PC-9 (cell line): Measurements from ENCODE around the gene TMEM94. TPM values are rescaled to one million over a fixed set of nuclear protein-coding genes. Genes with fewer than 3 reads are reported as not detected.
A peak's percentile ranks its signal among the peaks of the same experiment; 100 is the strongest.

ENCODE experiments used
- BruUV-seq: library from RNA; stranded (reverse); fragments of 400-500 nt; replicated peaks from 2 replicates; lab custom pipeline; 2021; lab: Mats Ljungman, UMichigan
- CTCF ChIA-PET: fragments of 300-600 bp; sonication (Branson Sonifier 250); formaldehyde crosslinking; loops from one replicate; lab custom pipeline; 2022; ENCODE audit warnings: antibody characterized with exemption; lab: Charles Lee
- POLR2A ChIA-PET: fragments of 300-600 bp; sonication (Branson Sonifier 250); formaldehyde crosslinking; loops from one replicate; lab custom pipeline; 2022; ENCODE audit warnings: antibody characterized with exemption; ENCODE audit not compliant: unreplicated experiment; lab: Charles Lee
- DNase-seq, 2 experiments: peaks; one replicate each; pipeline versions ENCODE4 v3.0.0 to v3.0.0-alpha.2; 2015 to 2022; ENCODE audit warnings: mixed read lengths in 1 of 2
- H2AFZ ChIP-seq: fragments of 200-600 bp; sonication (generic); 2 replicates; pipeline ENCODE4 v1.8.1; 2017; ENCODE audit warnings: antibody characterized with exemption
- H3F3A ChIP-seq: fragments of 200-600 bp; sonication (generic); 2 replicates; pipeline ENCODE4 v1.8.1; 2017; ENCODE audit warnings: antibody characterized with exemption, mild to moderate bottlenecking, low read depth; ENCODE audit not compliant: insufficient read depth
- H3K27ac ChIP-seq: fragments of 200-600 bp; sonication (generic); 2 replicates; pipeline ENCODE4 v1.6.1; 2016; ENCODE audit warnings: mixed run types
- H3K27me3 ChIP-seq: fragments of 200-600 bp; sonication (generic); 2 replicates; pipeline ENCODE4 v1.6.1; 2016; ENCODE audit warnings: low read depth, mixed run types; ENCODE audit not compliant: insufficient read depth
- H3K36me3 ChIP-seq: fragments of 200-600 bp; sonication (generic); 2 replicates; pipeline ENCODE4 v1.6.1; 2016; ENCODE audit warnings: low read depth, mixed run types
- H3K4me1 ChIP-seq: fragments of 200-600 bp; sonication (generic); replicated peaks from 2 replicates; pipeline ENCODE4 v1.6.1; 2016; ENCODE audit warnings: mixed run types; ENCODE audit not compliant: insufficient read depth
- H3K4me2 ChIP-seq: fragments of 200-600 bp; sonication (generic); 2 replicates; pipeline ENCODE4 v1.6.1; 2017; ENCODE audit warnings: mixed run types
- H3K4me3 ChIP-seq: fragments of 200-600 bp; sonication (generic); 2 replicates; pipeline ENCODE4 v1.6.1; 2016; ENCODE audit warnings: mixed run types
- H3K79me2 ChIP-seq: fragments of 200-600 bp; sonication (generic); 2 replicates; pipeline ENCODE4 v1.6.1; 2017; ENCODE audit warnings: low read depth, mixed run types
- H3K9me2 ChIP-seq: fragments of 200-600 bp; sonication (generic); 2 replicates; pipeline ENCODE4 v1.8.1; 2017; ENCODE audit warnings: mild to moderate bottlenecking; ENCODE audit not compliant: insufficient read depth
- H3K9me3 ChIP-seq: fragments of 200-600 bp; sonication (generic); 2 replicates; pipeline ENCODE4 v1.8.1; 2016; ENCODE audit warnings: low read depth; ENCODE audit not compliant: insufficient read depth
- H4K20me1 ChIP-seq: fragments of 200-600 bp; sonication (generic); 2 replicates; pipeline ENCODE4 v1.8.1; 2017; ENCODE audit not compliant: insufficient read depth
- EZH2 ChIP-seq: fragments of 200-600 bp; sonication (generic); IDR thresholded peaks from 2 replicates; pipeline ENCODE4 v1.8.0; 2017; ENCODE audit warnings: antibody characterized with exemption, low read depth
- intact Hi-C: fragments of 100-400 bp; cut with micrococcal nuclease; formaldehyde crosslinking; loops from one replicate; pipeline ENCODE4 v1.10.0; 2022; ENCODE audit not compliant: unreplicated experiment
- total RNA-seq: library from RNA; stranded (reverse); gene quantifications from 2 replicates; pipeline ENCODE4 v1.2.3, GENCODE V29; 2021
- TF ChIP-seq, protein P1 (sequence below): fragments of 200-600 bp; sonication (generic); conservative IDR thresholded peaks from 2 replicates; pipeline ENCODE4 v1.6.1; 2017; ENCODE audit warnings: mixed run types, antibody characterized with exemption, mild to moderate bottlenecking, moderate library complexity

Gene TMEM94
- total RNA-seq, 1 experiment from 2014 or later: 78.9 TPM

- no peaks in the 10 kb centered on the region for H3K9me3 ChIP-seq
- no peaks in the 10 kb centered on the region for H3K27me3 ChIP-seq
- H3K4me2 ChIP-seq: no peak overlapping the region
- H2AFZ ChIP-seq: no peak overlapping the region
- H3K4me1 ChIP-seq: peaks cover 25% of the 10 kb centered on the region
- no peak for DNase-seq
- TF ChIP-seq, protein P1, sequence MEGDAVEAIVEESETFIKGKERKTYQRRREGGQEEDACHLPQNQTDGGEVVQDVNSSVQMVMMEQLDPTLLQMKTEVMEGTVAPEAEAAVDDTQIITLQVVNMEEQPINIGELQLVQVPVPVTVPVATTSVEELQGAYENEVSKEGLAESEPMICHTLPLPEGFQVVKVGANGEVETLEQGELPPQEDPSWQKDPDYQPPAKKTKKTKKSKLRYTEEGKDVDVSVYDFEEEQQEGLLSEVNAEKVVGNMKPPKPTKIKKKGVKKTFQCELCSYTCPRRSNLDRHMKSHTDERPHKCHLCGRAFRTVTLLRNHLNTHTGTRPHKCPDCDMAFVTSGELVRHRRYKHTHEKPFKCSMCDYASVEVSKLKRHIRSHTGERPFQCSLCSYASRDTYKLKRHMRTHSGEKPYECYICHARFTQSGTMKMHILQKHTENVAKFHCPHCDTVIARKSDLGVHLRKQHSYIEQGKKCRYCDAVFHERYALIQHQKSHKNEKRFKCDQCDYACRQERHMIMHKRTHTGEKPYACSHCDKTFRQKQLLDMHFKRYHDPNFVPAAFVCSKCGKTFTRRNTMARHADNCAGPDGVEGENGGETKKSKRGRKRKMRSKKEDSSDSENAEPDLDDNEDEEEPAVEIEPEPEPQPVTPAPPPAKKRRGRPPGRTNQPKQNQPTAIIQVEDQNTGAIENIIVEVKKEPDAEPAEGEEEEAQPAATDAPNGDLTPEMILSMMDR: no peak
- TF ChIP-seq EZH2: no peak
- BruUV-seq: no TSS peak
- H4K20me1 ChIP-seq: 0 out of 2 replicates have a peak, but pooled peaks cover 8% of the 10 kb centered on the region
- no peak overlapping the region for H3K27ac ChIP-seq
- no peaks in the 10 kb centered on the region for H3K9me2 ChIP-seq
- intact Hi-C loops: no loop called here
- peaks cover 27% of the 10 kb centered on the region; the same call in 1 of the 2 replicates for H3F3A ChIP-seq
- H3K4me3 ChIP-seq: no peak overlapping the region
- ChIA-PET POLR2A (no interaction called here), CTCF (interaction anchor here (0.6 kb wide), 1 partner anchor 231 kb away, joined by 3 read pairs; no protein-coding TSS in a partner anchor)
- H3K36me3 ChIP-seq: 0 out of 2 replicates have a peak, but pooled peaks cover 9% of the 10 kb centered on the region
- H3K79me2 ChIP-seq: peaks cover 23% of the 10 kb centered on the region
Measured at GRCh38 chr17:75521951-75522727, 65.7 kb downstream of the TMEM94 start.

DNA sequence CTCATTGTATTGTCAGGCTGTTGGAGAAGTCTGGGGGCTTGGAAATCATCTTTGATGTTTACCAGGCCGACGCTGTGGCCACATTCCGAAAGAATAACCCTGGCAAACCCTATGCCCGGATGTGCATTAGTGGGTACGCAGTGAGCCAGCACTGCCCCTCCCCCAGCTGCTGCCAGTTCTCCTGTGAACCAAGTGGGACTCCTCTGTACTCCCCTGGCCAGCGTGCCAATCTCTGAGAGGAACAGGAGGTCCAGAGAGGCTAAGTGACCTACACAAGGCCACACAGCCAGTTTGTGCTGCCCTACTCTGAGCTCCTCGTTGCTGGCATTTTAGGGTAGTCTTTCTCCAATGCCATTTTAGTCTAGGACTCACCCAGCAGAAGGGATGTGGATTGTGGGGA lies 67.2 kb downstream of the TMEM94 start:
- peaks cover 23% of the 10 kb centered on the region for H3K79me2 ChIP-seq
- ChIA-PET POLR2A (no interaction called here), CTCF (no interaction called here)
- H4K20me1 ChIP-seq: no peaks in the 10 kb centered on the region; the same call in 1 of the 2 replicates
- no peak overlapping the region for H2AFZ ChIP-seq
- H3K27me3 ChIP-seq: no peaks in the 10 kb centered on the region
- no peak for DNase-seq
- H3K9me3 ChIP-seq: no peaks in the 10 kb centered on the region
- no TSS peak for BruUV-seq
- H3K4me1 ChIP-seq: peaks cover 21% of the 10 kb centered on the region
- peaks cover 21% of the 10 kb centered on the region; the same call in 1 of the 2 replicates for H3F3A ChIP-seq
- no peak overlapping the region for H3K4me3 ChIP-seq
- 0 out of 2 replicates have a peak, but pooled peaks cover 9% of the 10 kb centered on the region for H3K36me3 ChIP-seq
- no peak overlapping the region for H3K4me2 ChIP-seq
- TF ChIP-seq, protein P1: no peak
- TF ChIP-seq EZH2: no peak
- H3K9me2 ChIP-seq: no peaks in the 10 kb centered on the region
- intact Hi-C loops: loop anchor here (2.0 kb wide), 1 partner anchor 65 kb away; no protein-coding TSS in a partner anchor
- no peak overlapping the region for H3K27ac ChIP-seq

GRCh38 chr17:75524269-75524969 lies 68.0 kb downstream of the TMEM94 start:
- peak overlapping the region; percentile 99; the same call in 1 of the 2 replicates for H2AFZ ChIP-seq
- ChIA-PET POLR2A (interaction anchor here (0.8 to 2.5 kb wide), 2 partner anchors 25 to 256 kb away, joined by 31 to 35 read pairs; no protein-coding TSS in a partner anchor), CTCF (interaction anchor here (0.6 to 0.7 kb wide), 5 partner anchors 110 to 1212 kb away, joined by 3 to 12 read pairs (median 3); partner anchors contain the start of gene SLC25A19)
- no peaks in the 10 kb centered on the region for H3K9me2 ChIP-seq
- H3K9me3 ChIP-seq: no peaks in the 10 kb centered on the region
- 0 out of 2 replicates have a peak, but pooled peaks cover 3% of the 10 kb centered on the region for H3K36me3 ChIP-seq
- BruUV-seq: no TSS peak
- DNase-seq: no peak
- peak overlapping the region; percentile 100 for H3K4me3 ChIP-seq
- H4K20me1 ChIP-seq: no peaks in the 10 kb centered on the region; the same call in 1 of the 2 replicates
- H3K79me2 ChIP-seq: peaks cover 30% of the 10 kb centered on the region
- no peak overlapping the region for H3K27ac ChIP-seq
- TF ChIP-seq, protein P1: no peak
- no peak for TF ChIP-seq EZH2
- intact Hi-C loops: loop anchor here (2.0 kb wide), 1 partner anchor 64 kb away; no protein-coding TSS in a partner anchor
- peaks cover 21% of the 10 kb centered on the region for H3K4me1 ChIP-seq
- H3F3A ChIP-seq: peaks cover 21% of the 10 kb centered on the region; the same call in 1 of the 2 replicates
- no peaks in the 10 kb centered on the region for H3K27me3 ChIP-seq
- H3K4me2 ChIP-seq: peak overlapping the region; percentile 93
